CD4-positive, alpha-beta T cell treated with Interleukin-15 for 1 hour (primary cell): ENCODE measurements around the gene TFDP2.
"Not testable (repeated sequence)": the region's sequence is repeated elsewhere in the genome, so short reads cannot be mapped to it uniquely, and the experiment has no call there.

Experiments
- DNase-seq: peaks from one replicate; pipeline ENCODE4 v3.0.0-alpha.2; 2020

The TFDP2 gene

DNA sequence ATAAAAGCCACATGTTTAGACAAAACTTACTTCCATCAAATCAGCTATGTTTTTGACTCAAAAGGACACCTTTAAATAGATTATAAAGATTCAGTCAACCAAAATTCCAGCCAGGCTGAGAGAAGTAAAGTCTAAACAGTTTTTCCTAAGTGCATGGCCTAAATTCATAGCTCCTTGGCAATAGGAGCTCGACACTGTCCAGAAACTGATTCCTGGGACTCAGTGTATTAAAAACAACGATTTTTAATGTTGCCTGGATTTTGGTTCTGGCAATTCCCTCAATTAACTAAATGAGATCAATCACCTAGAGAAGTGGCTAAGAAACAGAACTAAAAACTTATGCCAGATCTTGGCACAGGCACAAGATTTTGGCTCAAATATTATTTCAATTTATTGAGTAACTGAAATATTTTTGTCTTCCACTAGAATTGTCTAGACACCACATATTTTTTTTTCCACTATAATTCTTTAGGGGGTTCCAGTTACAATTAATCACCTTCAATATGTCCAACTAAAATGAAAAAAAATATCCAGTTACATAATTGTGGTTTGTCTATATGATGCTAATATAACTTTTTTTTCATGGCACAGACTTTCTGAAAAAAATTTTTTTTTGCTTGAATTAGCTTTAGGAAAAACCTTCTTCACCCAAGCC, 135.9 kb downstream of the TFDP2 start:
- no peak for DNase-seq

DNA sequence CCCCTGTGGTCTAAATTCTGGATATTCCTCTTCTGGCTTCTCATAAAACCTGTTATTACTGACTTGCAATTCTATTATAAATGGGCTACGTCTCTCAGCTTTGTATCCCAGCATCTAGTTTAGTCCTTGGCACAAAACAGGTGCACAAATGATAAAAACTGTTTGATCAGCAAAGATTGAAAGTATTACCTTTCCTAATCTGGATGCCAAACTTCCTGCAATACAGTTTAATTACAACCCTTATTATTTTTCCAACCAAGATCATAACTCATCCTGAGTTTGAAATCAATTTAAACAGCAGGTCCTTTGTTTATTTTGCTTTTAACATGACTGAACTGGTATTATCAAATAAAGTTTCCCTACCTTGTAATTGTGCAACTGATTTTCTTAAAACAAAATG, 140.3 kb downstream of the TFDP2 start:
- no peak for DNase-seq

DNA sequence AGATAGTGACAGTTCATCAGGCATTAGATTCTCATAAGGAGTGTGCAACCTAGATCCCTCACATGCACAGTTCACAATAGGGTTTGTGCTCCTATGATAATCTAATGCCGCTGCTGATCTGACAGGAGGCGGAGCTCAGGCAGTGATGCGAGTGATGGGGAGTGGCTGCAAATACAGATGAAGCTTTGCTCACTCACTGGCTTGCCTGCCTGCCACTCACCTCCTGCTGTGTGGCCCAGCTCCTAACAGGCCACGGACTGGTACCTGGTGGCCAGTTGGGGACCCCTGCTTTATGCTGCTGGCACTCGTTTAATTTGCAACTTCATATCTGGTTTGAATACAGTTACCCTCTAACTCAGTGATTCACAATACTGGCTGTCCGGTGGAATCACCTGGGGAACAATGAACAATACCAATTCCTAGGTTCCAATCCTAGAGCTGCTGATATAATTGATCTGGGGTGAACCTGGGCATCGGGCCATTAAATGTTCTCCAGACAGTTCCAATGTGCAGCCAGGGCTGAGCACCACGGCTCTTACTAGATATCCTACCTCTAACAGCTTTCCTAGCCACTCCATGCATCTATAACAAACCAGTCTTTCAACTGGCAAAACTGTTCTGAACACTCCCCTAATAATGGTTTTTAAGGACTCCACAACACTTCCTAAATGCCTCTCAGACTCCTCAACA, 141.5 kb downstream of the TFDP2 start:
- DNase-seq, result no peak

- not testable (repeated sequence) for DNase-seq
These were observed 144.4 kb downstream of the TFDP2 start for GRCh38 chr3:142004957-142005356.

GRCh38 chr3:142004025-142004424, 145.3 kb downstream of the TFDP2 start:
- DNase-seq, result no peak

DNA sequence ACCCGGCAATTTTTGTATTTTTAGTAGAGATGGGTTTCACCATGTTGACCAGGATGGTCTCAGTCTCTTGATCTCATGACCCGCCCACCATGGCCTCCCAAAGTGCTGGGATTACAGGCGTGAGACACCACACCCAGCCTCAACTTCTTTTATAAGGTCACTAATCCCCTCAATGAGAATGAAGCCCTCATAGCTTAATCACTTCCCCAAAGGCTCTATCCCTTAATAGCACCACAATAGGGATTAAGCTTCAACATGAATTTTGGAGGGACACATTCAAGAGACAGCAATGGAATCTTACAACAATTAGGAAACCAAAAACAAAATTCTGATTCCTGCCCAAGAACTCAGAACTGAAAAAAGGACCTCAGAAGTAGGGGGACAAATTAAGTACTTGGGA, 146.1 kb downstream of the TFDP2 start:
- no peak for DNase-seq

DNA sequence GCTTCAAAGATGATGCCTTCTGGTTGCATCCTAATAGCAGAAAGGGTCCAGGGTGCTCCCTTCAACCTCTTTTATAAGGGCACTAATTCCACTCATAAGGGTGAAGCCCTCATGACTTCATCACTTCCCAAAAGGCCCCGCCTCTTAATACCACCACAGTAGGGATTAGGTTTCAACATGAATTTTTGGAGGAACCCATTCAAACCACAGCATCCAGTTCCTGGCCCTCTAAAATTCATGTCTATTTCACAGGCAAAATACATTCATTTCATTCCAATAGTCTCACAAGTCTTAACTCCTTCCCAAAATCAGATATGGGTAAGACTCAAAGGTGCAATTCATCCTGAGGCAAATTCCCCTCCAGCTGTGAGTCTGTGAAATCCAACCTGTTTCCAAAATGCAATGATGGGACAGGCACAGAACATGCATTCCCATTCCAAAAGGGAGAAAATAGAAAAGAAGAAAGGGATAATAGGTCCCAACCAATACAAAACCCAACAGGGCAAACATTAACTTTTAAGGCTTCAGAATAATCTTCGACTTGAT, 148.9 kb downstream of the TFDP2 start:
- DNase-seq, result no peak

DNA sequence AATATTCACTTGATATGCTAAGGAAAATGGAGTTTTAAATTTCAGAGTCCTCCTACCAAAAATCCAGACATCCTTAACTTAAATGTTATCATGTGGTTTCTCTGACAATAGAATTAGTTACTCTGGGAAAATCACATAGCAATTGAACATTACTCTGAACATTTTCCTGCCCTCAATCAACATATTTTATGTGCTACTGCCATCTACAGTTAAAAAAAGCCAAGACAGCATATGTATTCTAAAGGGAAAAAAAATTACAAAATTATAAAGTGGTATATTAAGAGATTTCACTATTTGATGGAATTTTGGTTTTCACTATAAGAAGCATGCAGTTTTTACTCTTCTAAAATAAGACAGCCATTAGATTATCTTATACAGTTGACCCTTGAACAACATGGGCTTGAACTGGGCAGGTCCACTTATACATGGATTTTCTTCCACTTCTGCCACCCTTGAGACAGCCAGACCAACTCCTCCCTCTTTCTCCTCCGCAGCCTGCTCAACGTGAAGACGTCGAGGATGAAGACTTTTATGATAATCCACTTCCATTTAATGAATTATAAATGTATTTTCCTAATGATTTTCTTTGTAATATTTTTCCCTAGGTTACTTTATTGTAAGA, 150.6 kb downstream of the TFDP2 start:
- DNase-seq, result no peak

DNA sequence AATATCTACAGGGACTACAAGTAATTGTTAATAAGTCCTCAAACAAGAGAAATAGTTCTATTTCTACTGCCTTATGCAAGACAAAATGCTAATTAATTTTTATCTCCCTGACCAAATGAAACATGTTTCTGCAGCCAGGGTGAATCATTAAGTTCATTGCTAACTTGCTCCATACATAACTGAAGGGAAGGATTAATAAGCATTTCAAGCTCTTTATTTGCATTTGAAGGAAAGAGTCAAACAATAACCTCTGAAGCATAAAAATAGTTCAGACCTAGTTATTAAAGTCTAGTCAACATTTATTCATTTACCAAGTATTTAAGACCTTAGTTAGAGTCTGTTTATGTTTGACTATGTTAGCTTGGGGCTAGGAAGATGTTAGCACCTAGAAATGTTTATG, 152.9 kb downstream of the TFDP2 start:
- no peak for DNase-seq

GRCh38 chr3:141994856-141995255, 154.5 kb downstream of the TFDP2 start:
- no peak for DNase-seq

- DNase-seq, result no peak
These were observed 156.8 kb downstream of the TFDP2 start for GRCh38 chr3:141992512-141992911.

DNA sequence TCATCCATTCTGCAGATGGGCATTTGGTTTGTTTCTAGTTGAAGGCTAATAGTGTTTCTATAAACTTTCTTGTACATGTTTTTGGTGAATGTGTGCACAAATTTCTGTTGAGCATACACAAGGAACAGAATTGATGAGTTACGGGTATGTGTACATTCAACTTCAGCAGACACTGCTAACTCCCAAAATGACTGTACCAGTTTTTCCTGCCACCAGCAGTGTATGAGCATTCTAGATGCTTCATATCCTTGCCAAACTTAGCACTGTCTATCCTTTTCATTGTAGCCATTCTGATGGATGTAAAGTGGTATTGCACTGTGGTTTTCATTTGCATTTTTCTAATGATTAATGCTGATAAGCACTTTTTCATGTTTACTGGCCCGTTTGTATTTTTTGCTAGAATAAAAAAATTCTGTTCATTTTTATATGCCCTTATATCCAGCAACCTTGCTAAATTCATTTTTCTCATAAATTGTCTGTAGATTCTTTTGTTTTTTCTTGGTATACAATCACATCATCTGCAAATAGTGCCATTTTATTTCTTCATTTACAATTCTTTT, 162.7 kb downstream of the TFDP2 start:
- no peak for DNase-seq

DNA sequence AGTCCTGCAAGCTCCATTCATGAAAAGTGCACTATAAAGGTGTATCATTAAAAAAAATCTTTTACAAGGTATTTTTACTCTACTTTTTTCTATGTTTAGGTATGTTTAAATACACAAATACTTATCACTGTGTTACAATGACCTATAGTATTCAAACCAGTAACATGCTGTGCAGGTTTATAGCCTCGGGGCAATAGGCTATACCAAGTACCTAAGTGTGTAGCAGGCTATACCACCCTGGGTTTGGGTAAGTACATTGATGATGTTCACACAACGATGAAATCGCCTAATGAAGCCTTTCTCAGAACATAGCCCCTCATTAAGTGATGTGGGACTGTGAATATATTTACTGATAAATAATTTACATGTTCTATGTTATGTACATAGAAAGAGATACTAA, 168.3 kb downstream of the TFDP2 start:
- DNase-seq, result no peak

GRCh38 chr3:141979050-141979671, 170.2 kb downstream of the TFDP2 start:
- no peak for DNase-seq

DNA sequence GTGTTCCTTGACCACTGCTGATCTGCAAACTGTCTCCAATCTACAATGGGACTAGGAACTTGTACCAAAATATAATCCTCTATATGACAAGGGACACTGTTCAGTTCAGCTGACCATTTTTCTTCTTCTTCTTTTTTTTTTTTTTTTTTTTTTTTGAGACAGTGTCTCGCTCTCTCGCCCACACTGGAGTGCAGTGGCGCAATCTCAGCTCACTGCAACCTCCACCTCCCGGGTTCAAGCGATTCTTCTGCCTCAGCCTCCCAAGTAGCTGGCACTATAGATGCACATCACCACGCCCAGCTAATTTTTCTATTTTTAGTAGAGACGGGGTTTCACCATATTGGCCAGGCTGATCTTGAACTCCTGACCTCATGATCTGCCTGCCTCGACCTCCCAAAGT, 174.6 kb downstream of the TFDP2 start:
- not testable (repeated sequence) for DNase-seq

DNA sequence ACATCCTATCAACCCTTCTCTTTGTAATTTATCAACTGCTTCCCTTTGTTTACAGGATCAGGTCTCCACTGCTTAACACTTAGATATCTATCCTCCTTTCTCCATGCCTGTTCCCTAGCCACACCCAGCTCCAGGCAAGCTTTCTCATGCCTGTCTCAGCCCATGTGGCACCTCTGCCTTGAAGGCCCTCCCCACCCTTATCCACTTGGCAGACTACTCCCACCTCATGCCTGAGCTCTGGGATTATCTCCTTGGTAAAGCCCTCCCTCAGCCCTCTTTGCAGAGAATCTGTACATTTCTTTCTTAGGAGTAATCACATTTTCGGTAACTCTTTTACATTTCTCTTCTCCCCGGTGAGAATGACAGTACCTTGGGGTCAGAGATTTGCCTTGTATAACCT, 176.9 kb downstream of the TFDP2 start:
- no peak for DNase-seq

DNA sequence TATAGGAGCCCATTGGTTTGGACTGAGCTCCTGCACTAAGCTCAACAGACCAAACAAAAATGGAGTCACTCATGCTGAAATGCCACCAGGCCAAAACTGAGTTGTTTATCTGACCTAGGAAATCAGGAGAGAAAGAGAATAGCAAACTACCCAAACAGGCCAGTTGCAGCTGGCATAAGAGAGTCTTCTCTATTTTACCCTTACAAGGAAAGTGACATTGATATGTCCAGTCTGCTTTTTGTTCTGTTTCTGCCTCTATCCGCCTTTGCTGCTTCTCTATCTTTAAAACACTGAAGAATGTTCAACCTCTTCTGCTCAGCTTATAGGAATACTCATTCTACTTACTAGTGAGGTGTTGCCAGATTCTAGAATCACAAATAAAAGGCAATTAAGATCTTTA, 177.8 kb downstream of the TFDP2 start:
- no peak for DNase-seq

DNA sequence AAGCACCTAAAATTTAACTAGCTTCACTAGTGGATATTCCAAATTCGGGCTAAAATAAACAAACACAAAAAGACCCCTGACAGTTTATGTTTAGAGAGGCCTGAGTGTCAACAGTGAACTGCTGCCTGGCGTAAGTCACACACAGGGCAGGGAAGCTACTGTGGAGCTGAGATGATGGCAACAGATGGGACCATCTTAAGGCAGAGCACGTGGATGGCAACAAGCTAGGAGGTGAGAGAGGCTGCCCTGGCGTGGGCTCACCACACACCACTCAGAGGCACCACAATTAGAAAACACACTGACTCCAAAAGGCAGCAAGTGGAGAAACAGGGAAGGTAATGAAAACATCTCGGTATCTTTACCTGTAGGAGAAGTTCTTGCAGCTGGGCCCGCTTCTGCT, 179.6 kb downstream of the TFDP2 start:
- DNase-seq, result no peak

DNA sequence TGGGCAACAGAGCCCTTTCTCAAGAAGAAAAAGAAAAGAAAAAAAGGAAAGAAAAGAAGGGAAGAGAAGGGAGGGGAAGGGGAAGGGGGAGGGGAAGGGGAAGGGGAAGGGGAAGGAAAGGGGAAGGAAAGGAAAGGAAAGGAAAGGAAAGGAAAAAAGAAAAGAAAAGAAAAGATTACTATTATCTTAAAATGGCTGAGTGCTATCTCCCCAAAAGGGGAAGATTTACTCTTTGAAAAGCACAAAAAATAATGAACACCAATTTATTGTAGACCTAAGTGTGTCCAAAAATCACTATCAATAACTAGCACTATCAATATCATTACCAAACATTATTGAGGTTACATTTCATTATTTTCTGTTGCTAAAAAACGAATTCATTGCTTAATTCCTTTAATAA, 183.9 kb downstream of the TFDP2 start:
- DNase-seq, result no peak

GRCh38 chr3:141963301-141963700, 186.0 kb downstream of the TFDP2 start:
- DNase-seq, result no peak

- no peak for DNase-seq
These were observed 188.6 kb downstream of the TFDP2 start for GRCh38 chr3:141960731-141961130.

DNA sequence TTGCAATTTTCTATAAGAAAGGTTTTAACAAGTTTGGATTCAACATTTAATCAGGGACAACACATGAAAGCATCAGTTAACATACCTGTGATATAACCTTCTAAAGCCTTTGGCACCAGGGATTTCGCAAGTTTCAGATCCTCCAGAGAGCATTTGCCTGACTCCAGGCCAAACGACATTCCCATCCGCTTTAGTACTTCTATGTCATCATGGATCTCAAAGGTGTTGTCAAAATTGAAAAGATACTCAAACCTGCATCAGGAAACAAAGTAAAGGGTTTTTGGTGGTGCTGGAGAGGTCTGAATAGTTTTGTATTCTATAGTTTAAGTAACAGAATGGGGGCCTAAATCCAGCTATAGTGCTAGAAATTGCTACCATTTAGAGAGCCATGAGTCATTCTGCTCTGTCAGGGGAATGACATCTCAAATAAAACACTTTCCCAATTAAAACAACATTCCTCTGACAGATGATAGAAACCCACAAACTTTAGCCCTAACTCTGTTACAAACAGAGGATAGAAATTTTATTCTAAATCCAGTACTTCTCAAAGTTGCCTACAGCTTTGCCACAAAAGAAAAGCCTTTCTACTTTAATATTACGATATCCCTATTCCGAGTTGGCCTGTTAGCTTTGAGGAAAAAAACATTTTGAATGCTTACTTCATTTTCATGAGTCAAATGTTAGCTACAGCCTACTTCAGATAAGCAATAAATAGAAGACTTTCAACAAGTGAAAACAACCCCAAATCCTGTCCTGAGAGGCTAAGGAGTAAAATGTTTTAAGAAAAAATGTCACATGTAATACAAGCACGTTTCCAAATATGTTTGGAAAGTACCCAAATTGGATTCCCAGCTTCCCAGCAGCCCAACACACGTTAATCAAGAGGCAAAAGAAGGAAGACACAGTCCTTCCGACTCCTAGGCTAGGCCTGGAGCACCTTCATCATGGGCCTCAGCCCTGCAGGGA, 189.5 kb downstream of the TFDP2 start:
- no peak for DNase-seq
